HG03457 (cell line): ENCODE results near the gene CBX5.
"Not testable (repeated sequence)": the region's sequence is repeated elsewhere in the genome, so short reads cannot be mapped to it uniquely, and the experiment has no call there.

Source experiments
- ATAC-seq: cut with Tn5 transposase; IDR thresholded peaks from one replicate; pipeline ENCODE4 v1.9.1; 2021; ENCODE audit warnings: moderate number of reproducible peaks; ENCODE audit not compliant: unreplicated experiment

CBX5 gene

GRCh38 chr12:54200412-54200811 lies 79.5 kb downstream of the CBX5 start:
- ATAC-seq = no peak

GRCh38 chr12:54199917-54200316 lies 80.0 kb downstream of the CBX5 start:
- no peak for ATAC-seq

GRCh38 chr12:54199034-54199433 lies 80.9 kb downstream of the CBX5 start:
- ATAC-seq = no peak

- ATAC-seq = no peak
These were observed 82.5 kb downstream of the CBX5 start for GRCh38 chr12:54197431-54197909.

GRCh38 chr12:54197010-54197409 lies 82.9 kb downstream of the CBX5 start:
- ATAC-seq = no peak

GRCh38 chr12:54196396-54196795 lies 83.5 kb downstream of the CBX5 start:
- ATAC-seq = no peak

GRCh38 chr12:54195737-54196347 lies 84.1 kb downstream of the CBX5 start:
- ATAC-seq = no peak

- ATAC-seq = no peak
These were observed 84.7 kb downstream of the CBX5 start for GRCh38 chr12:54195080-54195736.

- not testable (repeated sequence) for ATAC-seq
These were observed 85.3 kb downstream of the CBX5 start for GRCh38 chr12:54194611-54195010.

GRCh38 chr12:54193434-54193833 lies 86.5 kb downstream of the CBX5 start:
- ATAC-seq = no peak

GRCh38 chr12:54191550-54192022 lies 88.3 kb downstream of the CBX5 start:
- no peak for ATAC-seq

GRCh38 chr12:54191126-54191525 lies 88.8 kb downstream of the CBX5 start:
- no peak for ATAC-seq

- no peak for ATAC-seq
These were observed 90.8 kb downstream of the CBX5 start for GRCh38 chr12:54189198-54189539.

GRCh38 chr12:54187075-54187474 lies 92.8 kb downstream of the CBX5 start:
- ATAC-seq = no peak

- no peak for ATAC-seq
These were observed 94.0 kb downstream of the CBX5 start for GRCh38 chr12:54185919-54186318.

- ATAC-seq = not testable (repeated sequence)
These were observed 94.6 kb downstream of the CBX5 start for GRCh38 chr12:54185297-54185696.

- no peak for ATAC-seq
These were observed 95.7 kb downstream of the CBX5 start for GRCh38 chr12:54184024-54184805.

- ATAC-seq = no peak
These were observed 96.9 kb downstream of the CBX5 start for GRCh38 chr12:54182981-54183380.

GRCh38 chr12:54182086-54182485 lies 97.8 kb downstream of the CBX5 start:
- ATAC-seq = no peak
